Lower lobe of right lung (tissue), 2 donors: ENCODE data around the gene KCTD16. TPM values are rescaled to one million over a fixed set of nuclear protein-coding genes. Genes with fewer than 3 reads are reported as not detected.

Source experiments
- ATAC-seq, 2 donors: fragments of 200-7000 bp; cut with Tn5 transposase; one replicate each; pipeline ENCODE4 v1.9.1; 2020 to 2022; ENCODE audit warnings: mild to moderate bottlenecking in 2 of 2, moderate library complexity in 2 of 2
- DNase-seq: peaks from one replicate; pipeline ENCODE4 v3.0.0-alpha.2; 2020
- H3K27ac ChIP-seq: fragments of 200-600 bp; one replicate; pipeline ENCODE4 v1.8.0; 2022
- H3K27me3 ChIP-seq: fragments of 200-600 bp; one replicate; pipeline ENCODE4 v1.8.0; 2022; ENCODE audit warnings: low read depth
- H3K36me3 ChIP-seq: fragments of 200-600 bp; one replicate; pipeline ENCODE4 v1.8.0; 2022; ENCODE audit warnings: mild to moderate bottlenecking
- H3K4me1 ChIP-seq: fragments of 200-600 bp; one replicate; pipeline ENCODE4 v1.8.0; 2022
- H3K4me3 ChIP-seq: fragments of 200-600 bp; one replicate; pipeline ENCODE4 v1.8.0; 2022; ENCODE audit warnings: mild to moderate bottlenecking
- H3K9me3 ChIP-seq: fragments of 200-600 bp; one replicate; pipeline ENCODE4 v1.8.0; 2022
- CTCF ChIP-seq: fragments of 200-600 bp; IDR thresholded peaks from one replicate; pipeline ENCODE4 v1.8.0; 2022; ENCODE audit warnings: antibody characterized with exemption, mild to moderate bottlenecking
- intact Hi-C: fragments of 100-400 bp; cut with DNase I; formaldehyde crosslinking; loops from one replicate; pipeline ENCODE4 v1.11.0; 2022
- total RNA-seq: library from RNA; stranded (reverse); fragmentation: NEBNext Ultra II Directional; extraction: Animal tissue kit (Norgen Biotek cat#: 25700); gene quantifications from one replicate; pipeline ENCODE4 v1.2.1, GENCODE V29; 2021
- donor health status: DM: no; HTN: yes; CAD: no; lungs with severe emphysema.

Gene KCTD16
- total RNA-seq, 1 donor from 2014 or later, result 2.5 TPM

- intact Hi-C loops, result no loop called here
- Histone ChIP-seq H3K4me1 (no peaks in the 10 kb centered on the region), H3K36me3 (no peaks in the 10 kb centered on the region), H3K4me3 (no peak overlapping the region), H3K27ac (no peak overlapping the region), H3K9me3 (no peaks in the 10 kb centered on the region), H3K27me3 (no peaks in the 10 kb centered on the region)
- ATAC-seq, result no peak
- no peak for TF ChIP-seq CTCF
- no peak for DNase-seq
Observed at GRCh38 chr5:144126707-144127106, 44.0 kb upstream of the KCTD16 start.

GRCh38 chr5:144128844-144129243, 41.8 kb upstream of the KCTD16 start:
- DNase-seq (no peak), ATAC-seq (no peak)
- no peaks in the 10 kb centered on the region for H3K27me3 ChIP-seq
- intact Hi-C loops, result no loop called here
- no peak overlapping the region for H3K4me3 ChIP-seq
- H3K4me1 ChIP-seq, result no peaks in the 10 kb centered on the region
- no peak for TF ChIP-seq CTCF
- no peak overlapping the region for H3K27ac ChIP-seq
- no peaks in the 10 kb centered on the region for H3K9me3 ChIP-seq
- H3K36me3 ChIP-seq, result no peaks in the 10 kb centered on the region

- ATAC-seq, result no peak
- no peak for TF ChIP-seq CTCF
Observed at GRCh38 chr5:144130306-144130705, 40.4 kb upstream of the KCTD16 start.

GRCh38 chr5:144131261-144131660, 39.4 kb upstream of the KCTD16 start:
- H3K4me3 ChIP-seq, result no peak overlapping the region
- intact Hi-C loops, result no loop called here
- no peaks in the 10 kb centered on the region for H3K4me1 ChIP-seq
- H3K27me3 ChIP-seq, result no peaks in the 10 kb centered on the region
- peak; percentile 50 to 51 for ATAC-seq
- no peak for DNase-seq
- no peak overlapping the region for H3K27ac ChIP-seq
- TF ChIP-seq CTCF, result no peak
- no peaks in the 10 kb centered on the region for H3K9me3 ChIP-seq
- no peaks in the 10 kb centered on the region for H3K36me3 ChIP-seq

More at GRCh38 chr5:144130306-144130705, 40.4 kb upstream of the KCTD16 start:
- no peaks in the 10 kb centered on the region for H3K36me3 ChIP-seq
- no peak overlapping the region for H3K4me3 ChIP-seq
- H3K4me1 ChIP-seq, result no peaks in the 10 kb centered on the region
- no peaks in the 10 kb centered on the region for H3K9me3 ChIP-seq
- H3K27ac ChIP-seq, result no peak overlapping the region
- no peaks in the 10 kb centered on the region for H3K27me3 ChIP-seq
- DNase-seq, result no peak
- intact Hi-C loops, result no loop called here

GRCh38 chr5:144133050-144133633, 37.5 kb upstream of the KCTD16 start:
- Histone ChIP-seq H3K27me3 (no peaks in the 10 kb centered on the region), H3K27ac (no peak overlapping the region), H3K4me1 (no peaks in the 10 kb centered on the region), H3K9me3 (no peaks in the 10 kb centered on the region), H3K4me3 (no peak overlapping the region), H3K36me3 (no peaks in the 10 kb centered on the region)
- ATAC-seq, result no peak
- DNase-seq, result no peak
- intact Hi-C loops, result no loop called here
- TF ChIP-seq CTCF, result no peak
